Raji (cell line): Measurements from ENCODE around the gene ITPA.

Experiments
- POLR2A ChIP-seq: IDR thresholded peaks from 2 replicates; pipeline ENCODE4 v1.6.1; 2011; ENCODE audit warnings: low read depth, low read length, control low read depth; ENCODE audit not compliant: insufficient read depth

ITPA gene

DNA sequence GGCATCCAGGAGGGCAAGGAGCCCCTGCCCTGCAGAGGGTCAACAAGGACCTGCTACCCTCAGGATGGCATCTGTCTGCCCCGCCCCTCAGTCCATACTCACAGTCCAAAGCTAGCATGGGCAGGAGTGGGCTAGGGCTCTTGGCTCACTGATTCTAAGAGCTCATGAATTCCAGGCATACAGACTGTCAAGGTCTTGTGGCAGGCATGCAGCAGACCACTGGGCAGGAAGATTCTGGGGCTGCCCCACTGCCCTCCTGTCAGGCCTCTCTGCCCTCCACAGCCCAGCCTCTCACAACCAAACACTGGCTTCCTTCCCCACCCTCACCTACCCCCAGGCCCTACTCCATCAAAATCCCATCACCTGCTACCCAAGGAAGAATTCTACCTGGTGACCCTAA lies 35.3 kb downstream of the ITPA start:
- no peak for TF ChIP-seq POLR2A

DNA sequence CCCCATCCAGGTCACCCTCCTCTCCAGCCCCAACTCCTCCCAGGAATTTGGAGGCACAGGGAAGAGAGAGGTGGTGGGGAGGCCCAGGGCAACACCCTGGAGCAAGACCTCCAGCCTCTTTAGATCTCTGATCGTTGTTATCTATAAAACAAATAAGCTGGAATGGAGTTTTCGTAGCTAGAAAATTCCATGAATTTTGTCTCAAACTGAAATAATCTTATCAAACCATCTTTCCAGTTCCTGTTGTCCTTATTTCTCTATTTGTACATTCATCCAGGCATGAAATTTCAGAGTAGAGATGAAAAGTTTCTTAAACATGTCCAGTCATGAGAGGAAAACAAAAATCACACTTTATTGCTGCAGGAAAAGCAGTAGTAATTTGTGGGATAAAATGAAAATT lies 35.9 kb downstream of the ITPA start:
- TF ChIP-seq POLR2A, result no peak

DNA sequence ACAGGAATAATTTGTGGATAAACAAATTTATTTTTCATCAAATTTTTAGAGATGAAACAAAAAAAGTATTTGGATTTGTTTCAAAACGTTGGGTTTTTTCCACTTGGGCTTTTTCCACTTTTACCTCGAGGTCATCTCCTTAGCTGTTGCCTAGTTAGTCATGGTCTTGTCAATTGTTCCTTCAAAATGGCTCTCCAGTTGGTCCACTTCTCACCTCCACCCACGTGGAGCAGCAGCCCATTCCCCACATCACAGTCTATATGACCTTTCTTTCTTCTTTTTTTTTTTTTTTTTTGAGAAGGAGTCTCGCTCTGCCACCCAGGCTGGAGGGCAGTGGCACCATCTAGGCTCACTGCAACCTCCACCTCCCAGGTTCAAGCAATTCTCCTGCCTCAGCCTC lies 36.4 kb downstream of the ITPA start:
- no peak for TF ChIP-seq POLR2A

DNA sequence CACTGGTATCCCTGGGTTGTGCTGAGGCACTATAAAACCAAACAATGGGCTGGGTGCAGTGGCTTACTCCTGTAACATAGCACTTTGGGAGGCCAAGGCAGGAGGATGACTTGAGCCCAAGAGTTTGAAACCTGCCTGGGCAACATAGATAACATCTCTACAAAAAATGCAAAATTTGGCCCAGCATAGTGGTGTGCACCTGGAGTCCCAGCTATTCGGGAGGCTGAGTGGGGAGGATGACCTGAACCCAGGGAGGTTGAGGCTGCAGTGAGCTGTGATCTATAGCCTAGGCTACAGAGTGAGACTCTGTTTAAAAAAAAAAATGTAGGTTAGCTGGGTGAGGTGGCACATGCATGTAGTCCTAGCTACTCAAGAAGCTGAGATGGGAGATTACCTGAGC lies 37.4 kb downstream of the ITPA start:
- TF ChIP-seq POLR2A, result no peak

DNA sequence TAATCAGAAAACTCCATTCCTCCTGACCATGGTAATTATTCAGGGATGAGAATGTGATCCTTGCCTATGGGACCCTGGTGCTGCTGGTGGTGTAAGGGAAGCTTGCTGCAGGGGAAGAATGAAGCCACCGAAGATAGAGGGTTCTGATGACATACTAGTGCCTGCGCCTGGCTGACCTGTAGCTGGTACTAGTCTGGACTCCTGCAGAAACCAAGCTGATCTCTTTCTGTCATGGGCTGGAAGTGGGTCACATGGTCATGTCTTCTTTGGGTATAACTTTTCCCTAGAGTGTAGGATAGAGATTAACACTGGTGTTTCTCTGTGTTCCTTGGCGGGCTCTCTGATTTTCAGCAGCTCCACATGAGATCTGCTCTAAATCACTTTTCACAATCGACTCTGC lies 38.3 kb downstream of the ITPA start:
- no peak for TF ChIP-seq POLR2A

DNA sequence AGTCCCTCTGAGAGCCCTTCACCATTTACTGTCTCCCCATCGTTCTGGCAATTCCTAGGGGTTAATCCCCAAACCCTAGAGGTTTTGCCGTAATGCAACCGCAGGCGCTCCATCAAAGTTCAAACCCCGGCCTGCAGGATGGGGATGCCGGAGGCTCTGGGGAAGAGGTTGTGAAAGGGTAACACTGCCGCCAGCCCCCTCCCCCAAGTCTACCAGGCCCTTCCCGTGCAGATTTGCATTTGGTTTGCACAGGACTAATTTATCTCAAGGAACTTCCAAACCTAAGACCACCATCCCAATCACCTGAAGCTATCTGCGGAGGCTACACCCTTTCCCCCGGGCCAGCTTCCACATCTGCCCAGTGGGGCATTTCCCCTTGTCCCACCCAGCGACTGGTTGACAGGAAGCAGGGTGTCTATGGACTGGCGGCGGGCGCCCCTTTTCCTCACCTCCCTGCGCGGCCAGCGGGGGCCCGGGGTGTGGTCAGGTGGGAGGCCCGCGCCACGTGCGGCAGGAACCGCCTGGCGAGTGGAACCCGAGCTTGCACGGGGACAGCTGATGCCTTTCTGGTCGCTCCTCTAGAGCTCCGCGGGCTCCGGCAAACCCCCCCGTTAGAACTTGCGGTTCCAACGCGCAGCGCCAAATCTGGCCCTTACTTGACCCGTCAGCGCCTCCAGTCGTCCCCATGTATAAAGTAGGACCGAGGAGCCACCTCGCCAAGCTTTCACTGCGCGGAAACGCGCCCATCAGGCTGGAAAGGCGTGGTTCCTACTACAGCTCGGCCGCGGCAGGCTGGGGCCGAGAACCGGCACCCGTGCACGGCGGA lies 39.1 kb downstream of the ITPA start:
- no peak for TF ChIP-seq POLR2A

DNA sequence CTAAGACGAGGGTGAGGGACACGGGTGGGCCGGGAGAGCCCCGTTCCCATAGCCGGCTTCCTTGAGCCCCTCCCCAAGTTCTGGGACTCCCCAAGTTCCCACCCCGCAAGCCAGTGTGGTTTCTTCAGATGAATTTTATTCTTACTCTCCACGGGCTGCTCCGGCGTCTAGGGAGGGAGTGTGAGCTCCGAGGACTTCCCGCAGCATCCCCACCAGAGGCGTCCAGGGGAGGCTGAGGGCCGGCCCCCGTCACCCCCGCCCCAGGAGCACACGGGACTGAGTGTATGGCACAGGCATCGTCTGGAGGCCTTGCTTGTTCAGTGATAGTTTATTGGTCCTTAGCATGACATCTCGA lies 39.7 kb downstream of the ITPA start:
- no peak for TF ChIP-seq POLR2A

DNA sequence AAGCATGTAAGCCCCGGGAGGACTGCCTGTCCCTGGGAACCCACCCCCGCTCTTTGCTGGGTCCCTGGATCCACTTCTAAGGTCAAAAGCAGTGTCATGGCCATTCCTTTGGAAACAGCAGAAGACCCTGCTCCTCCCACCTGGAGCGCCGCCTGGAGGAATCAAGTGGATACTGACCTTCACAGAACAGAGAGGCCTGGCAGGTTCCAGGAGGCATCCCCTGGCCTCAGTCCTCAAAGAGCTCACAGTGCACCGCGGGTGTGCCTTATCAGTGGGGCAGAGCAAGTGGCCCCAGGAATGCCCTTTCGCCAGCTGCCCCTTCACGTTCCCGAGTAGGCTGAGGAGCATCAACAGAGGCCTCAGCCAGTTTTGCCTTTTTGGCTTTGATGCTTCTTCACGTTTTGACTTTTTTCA lies 40.8 kb downstream of the ITPA start:
- no peak for TF ChIP-seq POLR2A

DNA sequence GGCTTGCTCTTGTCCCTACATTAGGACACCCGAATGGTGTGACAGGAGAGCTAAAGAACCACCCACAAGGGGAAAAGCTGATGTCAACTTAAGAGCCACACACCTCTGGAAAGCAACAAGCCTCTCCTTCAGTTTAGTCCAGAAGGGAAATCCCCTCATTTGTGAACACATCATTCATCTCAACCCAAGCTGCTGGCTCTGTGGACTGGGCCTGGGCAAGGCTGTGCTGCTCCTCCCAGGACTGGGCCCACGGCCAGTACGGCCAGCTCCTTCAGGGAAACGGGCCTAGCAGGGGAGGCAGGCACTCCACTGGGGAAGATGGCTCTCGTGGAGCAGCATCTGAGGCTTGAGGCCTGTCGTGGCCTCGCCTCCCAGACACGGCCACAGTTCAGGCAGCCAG lies 42.5 kb downstream of the ITPA start:
- no peak for TF ChIP-seq POLR2A

DNA sequence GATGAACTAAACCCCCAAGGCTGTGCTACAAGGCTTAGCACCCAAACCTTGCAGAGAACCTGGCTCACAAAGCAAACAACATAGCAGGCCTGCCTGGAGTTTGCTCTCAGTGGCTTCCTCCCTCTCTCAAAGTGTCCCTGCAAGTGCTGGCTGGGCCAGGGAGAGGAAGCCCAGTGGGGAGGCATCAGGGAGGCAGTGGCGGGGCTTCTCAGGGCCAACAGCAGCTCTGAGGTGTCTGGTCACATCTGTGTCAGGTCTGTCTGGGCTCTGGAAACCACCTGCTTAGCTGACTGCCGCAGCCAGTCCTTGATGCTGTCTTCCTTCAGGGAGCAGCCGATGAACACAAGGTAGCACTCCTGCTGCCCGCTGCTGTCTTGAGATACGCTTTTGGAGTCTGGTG lies 46.4 kb downstream of the ITPA start:
- no peak for TF ChIP-seq POLR2A

DNA sequence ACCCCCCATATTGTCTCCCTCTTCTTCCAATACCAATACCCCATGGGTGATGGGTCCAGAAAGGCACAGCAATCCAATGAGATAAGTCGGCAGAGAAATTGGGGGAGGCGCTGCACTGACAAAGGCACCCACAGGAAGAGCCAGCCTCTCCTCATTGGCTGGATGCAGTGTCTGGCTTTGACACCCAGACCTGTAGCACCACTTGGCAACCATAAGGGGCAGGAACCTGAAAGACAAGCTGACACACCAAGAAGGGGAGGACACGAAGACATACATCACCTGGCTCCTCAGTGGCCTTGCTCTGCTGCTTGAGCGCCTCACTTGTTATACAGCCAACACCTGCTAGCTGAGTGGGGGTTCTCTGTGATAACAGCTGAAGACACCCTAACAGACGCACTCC lies 49.1 kb downstream of the ITPA start:
- TF ChIP-seq POLR2A, result no peak

DNA sequence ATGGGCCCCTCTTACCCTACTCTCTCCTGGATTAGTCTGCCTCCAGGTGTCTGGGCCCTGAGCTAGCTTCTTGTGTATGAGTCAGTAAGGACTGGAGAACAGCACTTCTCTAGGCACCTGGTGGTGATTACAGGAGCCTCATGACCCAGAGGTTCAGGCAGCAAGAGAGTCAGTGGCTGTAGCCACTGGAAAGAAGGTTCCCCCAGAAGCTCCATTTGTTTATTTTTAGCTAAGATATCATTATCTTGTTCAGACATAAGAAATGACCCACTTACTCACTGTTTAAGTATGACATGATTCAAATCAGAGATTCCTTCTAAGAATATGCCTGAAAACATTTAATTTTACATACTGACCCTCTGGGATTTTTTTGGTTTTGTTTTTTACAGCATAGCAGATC lies 53.3 kb downstream of the ITPA start:
- no peak for TF ChIP-seq POLR2A

DNA sequence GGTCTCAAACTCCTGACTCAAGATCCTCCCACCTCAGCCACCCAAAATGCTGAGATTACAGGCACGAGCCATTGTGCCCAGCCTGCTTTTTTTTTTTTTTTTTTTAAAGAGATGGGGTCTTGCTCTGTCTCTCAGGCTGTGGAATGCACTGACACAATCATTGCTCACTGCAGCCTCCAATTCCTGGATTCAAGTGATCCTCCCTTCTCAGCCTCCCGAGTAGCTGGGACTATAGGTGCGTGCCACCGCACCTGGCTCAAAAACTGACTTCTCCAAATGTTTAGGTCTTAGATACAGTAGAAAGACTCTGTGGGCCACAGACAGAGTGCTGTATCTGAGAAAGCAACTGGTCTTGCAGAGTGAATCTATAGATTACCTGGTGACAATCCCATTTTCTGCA lies 60.8 kb downstream of the ITPA start:
- TF ChIP-seq POLR2A, result no peak

DNA sequence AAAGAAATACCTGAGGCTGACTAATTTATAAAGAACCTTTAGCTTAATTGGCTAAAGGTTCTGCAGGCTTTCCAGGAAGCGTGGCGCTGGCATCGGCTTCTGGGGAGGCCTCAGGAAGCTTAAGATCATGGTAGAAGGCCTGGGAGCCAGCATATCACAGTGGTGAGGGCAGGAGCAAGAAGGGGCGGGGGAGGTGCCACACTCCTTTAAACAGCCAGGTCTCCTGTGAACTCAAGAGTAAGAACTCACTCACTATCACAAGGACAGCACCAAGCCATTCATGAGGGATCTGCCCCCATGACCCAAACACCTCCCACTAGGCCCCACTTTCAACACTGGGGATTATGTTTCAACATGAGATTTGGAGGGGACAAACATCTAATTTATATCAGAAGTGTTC lies 64.1 kb downstream of the ITPA start:
- no peak for TF ChIP-seq POLR2A
